Activated CD4-positive, alpha-beta T cell treated with anti-CD3 and anti-CD28 coated beads, Interleukin-2, amount 10 ng/mL, durations not matched to agents 7 days and 5 days (primary cell): ENCODE data around the gene KPTN. TPM values are rescaled to one million over a fixed set of nuclear protein-coding genes. Genes with fewer than 3 reads are reported as not detected.

ENCODE experiments used
- CTCF ChIA-PET: fragments of 350-600 bp; sonication (Branson Sonifier 250); formaldehyde crosslinking; loops from one replicate; lab custom pipeline; 2021; ENCODE audit warnings: antibody characterized with exemption; lab: Charles Lee
- POLR2A ChIA-PET: fragments of 350-600 bp; sonication (Branson Sonifier 250); formaldehyde crosslinking; loops from one replicate; lab custom pipeline; 2021; ENCODE audit warnings: antibody characterized with exemption; lab: Charles Lee
- DNase-seq: peaks from one replicate; pipeline ENCODE4 v3.0.0-alpha.2; 2020
- H3K27ac Mint-ChIP-seq: one replicate; pipeline ENCODE4 v1.8.0; 2021; ENCODE audit warnings: mild to moderate bottlenecking, moderate library complexity, mixed read lengths
- H3K27me3 Mint-ChIP-seq: one replicate; pipeline ENCODE4 v1.8.0; 2021; ENCODE audit warnings: mixed read lengths
- H3K36me3 Mint-ChIP-seq: one replicate; pipeline ENCODE4 v1.8.0; 2021; ENCODE audit warnings: low read depth, mixed read lengths
- H3K4me1 Mint-ChIP-seq: one replicate; pipeline ENCODE4 v1.8.0; 2021; ENCODE audit warnings: mixed read lengths
- H3K4me3 Mint-ChIP-seq: one replicate; pipeline ENCODE4 v1.8.0; 2021; ENCODE audit warnings: mild to moderate bottlenecking, moderate library complexity, mixed read lengths
- H3K9me3 Mint-ChIP-seq: one replicate; pipeline ENCODE4 v1.8.0; 2021; ENCODE audit warnings: mixed read lengths
- total RNA-seq, 2 experiments: library from RNA; stranded (reverse); gene quantifications; one replicate each; pipeline ENCODE4 v1.2.3, GENCODE V29; 2021

KPTN gene
- total RNA-seq, 2 experiments from 2014 or later = 12.5 to 14.1 TPM

DNA sequence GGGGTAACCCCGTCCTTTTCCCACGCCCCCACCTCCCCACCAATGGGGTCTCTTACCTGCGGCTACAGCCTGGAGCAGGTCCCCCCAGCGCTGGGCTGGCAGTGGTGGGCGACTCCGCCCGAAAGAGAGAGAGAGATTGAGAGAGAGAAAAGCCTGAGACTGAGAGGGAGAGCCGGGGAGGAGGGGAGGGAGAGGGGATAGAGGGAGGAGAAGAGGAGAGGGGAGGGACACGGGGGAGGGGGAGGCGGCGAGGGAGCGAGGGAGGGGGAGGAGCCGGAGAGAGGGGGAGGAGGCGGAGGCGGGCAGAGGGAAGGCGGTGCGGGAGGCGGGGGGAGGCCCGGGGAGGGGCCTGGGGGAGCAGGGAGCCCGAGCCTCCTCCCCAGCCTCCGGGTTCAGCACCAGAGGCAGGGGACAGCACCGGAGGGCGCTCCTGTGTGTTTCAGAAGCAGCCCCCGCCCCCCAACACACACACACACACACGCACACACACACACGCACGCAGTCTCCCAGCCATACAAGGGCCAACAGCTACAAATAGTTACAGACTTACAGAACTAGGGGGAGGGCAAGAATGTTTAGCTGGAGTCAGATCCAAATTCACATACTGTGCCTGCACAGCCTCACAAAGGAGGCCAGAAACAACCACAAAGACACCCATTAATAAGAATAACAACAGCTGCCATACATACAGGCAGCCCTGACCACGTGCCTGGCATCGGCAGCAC lies 12.1 kb downstream of the KPTN start, which contains the start of gene SLC8A2:
Gene SLC8A2, minus strand, starts transcription at position 161 of the 725 bp plus-strand sequence. CDS start 5,490 bp downstream, outside the sequence.
- peaks cover 12% of the 10 kb centered on the region for H3K4me1 Mint-ChIP-seq
- H3K36me3 Mint-ChIP-seq = peaks cover 2% of the 10 kb centered on the region
- no peak within 1 kb of the TSS for H3K27ac Mint-ChIP-seq
- ChIA-PET CTCF (interaction anchor here (0.8 kb wide), 1 partner anchor 12 kb away, joined by 3 read pairs; the partner anchor contains the start of gene KPTN), POLR2A (interaction anchor here (0.6 kb wide), 1 partner anchor 156 kb away, joined by 6 read pairs; no protein-coding TSS in a partner anchor)
- peaks cover 42% of the 10 kb centered on the region for H3K27me3 Mint-ChIP-seq
- H3K4me3 Mint-ChIP-seq = no peak within 1 kb of the TSS
- peak; percentile 78 for DNase-seq
- no peaks in the 10 kb centered on the region for H3K9me3 Mint-ChIP-seq

DNA sequence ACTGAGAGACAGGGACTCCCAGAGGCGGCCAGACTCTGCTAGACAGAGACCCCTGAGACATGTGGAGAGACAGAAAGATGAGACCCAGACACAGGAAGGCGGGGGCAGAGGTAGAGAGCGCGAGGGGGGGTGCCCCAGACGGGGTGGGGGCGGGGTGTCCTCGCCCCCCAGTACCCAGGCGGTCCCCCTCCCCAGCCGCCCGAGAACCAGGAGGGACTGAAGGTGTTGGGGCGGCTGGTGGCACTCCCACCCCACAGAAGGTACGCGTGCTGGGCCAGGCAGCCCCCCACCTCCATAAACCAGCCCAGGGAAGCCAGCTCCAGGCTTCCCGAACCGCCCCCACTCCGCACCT lies 12.7 kb downstream of the KPTN start:
- H3K27ac Mint-ChIP-seq = no peak overlapping the region
- no peaks in the 10 kb centered on the region for H3K9me3 Mint-ChIP-seq
- H3K27me3 Mint-ChIP-seq = peaks cover 42% of the 10 kb centered on the region
- H3K4me3 Mint-ChIP-seq = no peak overlapping the region
- CTCF ChIA-PET = no interaction called here
- H3K36me3 Mint-ChIP-seq = peaks cover 2% of the 10 kb centered on the region
- H3K4me1 Mint-ChIP-seq = peaks cover 12% of the 10 kb centered on the region
- no peak for DNase-seq
- POLR2A ChIA-PET = no interaction called here

DNA sequence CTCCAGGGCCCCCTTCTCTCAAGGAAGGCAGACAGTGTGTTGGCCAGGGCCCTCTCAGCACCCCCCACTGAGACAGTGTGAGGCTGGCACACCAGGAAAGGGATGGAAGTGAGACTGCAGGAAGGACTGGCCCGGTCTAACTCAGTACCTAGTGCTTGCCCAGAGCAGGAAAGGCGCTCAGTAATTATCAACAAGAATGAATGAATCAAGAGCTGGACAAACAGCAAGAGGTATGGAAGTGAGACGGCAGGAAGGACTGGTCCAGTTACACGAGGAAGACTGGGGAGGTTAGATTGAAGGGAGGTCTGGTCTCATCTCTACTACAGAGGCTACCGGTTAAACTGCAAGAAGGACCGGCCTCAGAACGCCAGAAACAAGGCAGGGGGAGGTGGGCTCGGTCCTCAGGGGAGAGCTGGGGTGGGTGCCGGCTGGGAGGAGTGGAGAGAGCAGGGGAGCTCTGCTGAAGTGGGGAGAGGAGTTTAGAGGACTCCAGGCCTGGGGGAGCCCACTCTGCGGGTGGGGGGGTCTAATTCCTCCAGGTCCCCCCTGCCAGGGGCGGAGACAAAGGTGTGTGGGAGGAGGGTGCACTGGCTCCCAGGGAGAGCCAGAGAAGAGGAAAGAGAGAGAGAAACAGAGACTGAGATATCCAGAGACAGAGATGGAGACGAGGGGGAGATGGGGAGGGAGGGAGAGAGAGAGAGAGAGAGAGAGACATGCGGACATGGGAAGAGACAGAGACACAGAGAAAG lies 13.4 kb downstream of the KPTN start:
- H3K27ac Mint-ChIP-seq = no peak overlapping the region
- no peak overlapping the region for H3K4me3 Mint-ChIP-seq
- peaks cover 2% of the 10 kb centered on the region for H3K36me3 Mint-ChIP-seq
- ChIA-PET CTCF (interaction anchor here (0.7 kb wide), 1 partner anchor 13 kb away, joined by 4 read pairs; the partner anchor contains the start of gene KPTN), POLR2A (no interaction called here)
- DNase-seq = no peak
- H3K4me1 Mint-ChIP-seq = peaks cover 12% of the 10 kb centered on the region
- no peaks in the 10 kb centered on the region for H3K9me3 Mint-ChIP-seq
- peaks cover 42% of the 10 kb centered on the region for H3K27me3 Mint-ChIP-seq

DNA sequence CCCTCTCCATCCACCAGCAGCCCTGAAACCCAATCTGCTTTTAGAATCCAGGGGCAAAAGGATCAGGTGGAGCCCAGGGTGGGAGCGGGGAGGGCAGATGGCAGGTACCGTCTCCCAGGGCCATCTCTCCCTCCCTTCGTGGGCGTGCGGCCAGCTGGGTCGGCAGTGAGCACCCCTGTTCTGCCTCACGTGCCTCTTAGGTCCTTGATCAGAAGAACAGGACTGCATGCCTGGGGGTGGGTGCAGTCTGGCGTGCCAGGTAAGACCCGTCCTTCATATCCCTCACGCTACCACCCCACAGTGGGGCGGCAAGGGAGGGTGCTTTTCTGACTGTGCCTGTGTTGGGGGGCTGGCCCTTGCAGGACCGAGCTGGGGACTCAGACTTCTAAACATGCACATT lies 14.3 kb downstream of the KPTN start:
- H3K9me3 Mint-ChIP-seq = no peaks in the 10 kb centered on the region
- POLR2A ChIA-PET = no interaction called here
- no peak overlapping the region for H3K27ac Mint-ChIP-seq
- H3K4me3 Mint-ChIP-seq = no peak overlapping the region
- H3K36me3 Mint-ChIP-seq = peaks cover 2% of the 10 kb centered on the region
- CTCF ChIA-PET = interaction anchor here (0.7 kb wide), 1 partner anchor 14 kb away, joined by 4 read pairs; the partner anchor contains the start of gene KPTN
- peaks cover 42% of the 10 kb centered on the region for H3K27me3 Mint-ChIP-seq
- DNase-seq = no peak
- H3K4me1 Mint-ChIP-seq = peaks cover 12% of the 10 kb centered on the region

DNA sequence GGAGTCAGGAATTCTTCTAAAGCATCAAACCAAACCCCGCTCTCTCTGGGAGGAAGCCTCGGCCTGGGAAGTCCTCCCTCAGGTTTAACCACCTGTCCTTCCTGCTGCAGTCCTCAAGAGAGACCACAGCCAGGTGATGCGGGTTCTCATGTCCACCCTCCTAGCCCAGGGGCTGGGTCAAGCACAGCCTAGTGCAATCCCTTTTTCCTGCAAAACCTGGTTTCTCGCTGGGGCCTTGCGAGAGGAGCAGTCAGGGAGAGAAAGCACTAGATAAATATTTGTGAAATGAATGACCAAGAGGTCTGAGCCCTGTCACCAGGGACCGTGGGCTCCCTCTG lies 14.7 kb downstream of the KPTN start:
- Mint-ChIP-seq H3K4me1 (peaks cover 12% of the 10 kb centered on the region), H3K4me3 (no peak overlapping the region), H3K27ac (no peak overlapping the region), H3K36me3 (peaks cover 2% of the 10 kb centered on the region), H3K27me3 (peaks cover 43% of the 10 kb centered on the region), H3K9me3 (no peaks in the 10 kb centered on the region)
- ChIA-PET CTCF (no interaction called here), POLR2A (no interaction called here)
- DNase-seq = no peak

DNA sequence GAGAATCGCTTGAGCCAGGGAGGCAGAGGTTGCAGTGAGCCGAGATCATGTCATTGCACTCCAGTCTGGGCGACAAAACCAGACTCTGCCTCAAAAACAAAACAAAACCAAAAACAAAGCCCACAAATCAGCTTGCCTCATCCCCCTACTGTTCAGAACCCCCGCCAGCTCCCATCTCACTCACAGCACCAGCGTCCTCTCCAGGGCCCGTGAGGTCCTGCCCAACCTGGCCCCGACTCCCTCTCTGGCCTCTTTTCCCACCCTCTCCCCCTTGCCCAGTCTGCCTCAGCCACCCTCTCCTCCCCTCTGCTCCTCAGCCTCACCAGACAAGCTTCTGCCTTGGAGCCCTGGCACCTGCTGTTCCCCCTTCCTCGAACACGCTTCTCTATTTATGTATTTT lies 16.1 kb downstream of the KPTN start:
- ChIA-PET POLR2A (no interaction called here), CTCF (interaction anchor here (1.6 to 1.8 kb wide), 2 partner anchors 12 to 16 kb away, joined by 4 to 10 read pairs; partner anchors contain the start of gene KPTN)
- no peaks in the 10 kb centered on the region for H3K9me3 Mint-ChIP-seq
- peaks cover 12% of the 10 kb centered on the region for H3K4me1 Mint-ChIP-seq
- H3K4me3 Mint-ChIP-seq = no peak overlapping the region
- no peak overlapping the region for H3K27ac Mint-ChIP-seq
- no peak for DNase-seq
- peaks cover 45% of the 10 kb centered on the region for H3K27me3 Mint-ChIP-seq
- H3K36me3 Mint-ChIP-seq = peaks cover 2% of the 10 kb centered on the region

DNA sequence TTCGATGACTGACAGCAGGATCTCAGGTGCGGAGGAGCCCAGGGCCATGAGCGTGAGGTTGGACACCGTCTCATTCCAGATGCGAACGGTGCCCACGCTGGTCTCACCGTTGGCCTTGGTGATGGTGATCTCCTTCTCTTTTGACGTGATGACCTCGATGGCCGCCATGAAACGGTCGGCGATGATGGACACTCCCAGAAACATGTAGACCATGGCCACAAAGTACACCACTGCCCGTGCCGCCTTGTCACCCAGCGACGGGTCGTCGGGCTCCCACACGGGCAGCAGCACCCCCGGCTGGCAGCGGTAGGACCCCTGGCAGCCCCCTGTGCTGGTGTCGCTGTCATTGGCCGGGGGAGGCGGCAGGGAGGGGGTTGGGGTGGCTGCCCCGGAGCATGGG lies 18.1 kb downstream of the KPTN start:
- POLR2A ChIA-PET = no interaction called here
- no peak overlapping the region for H3K4me3 Mint-ChIP-seq
- no peaks in the 10 kb centered on the region for H3K9me3 Mint-ChIP-seq

DNA sequence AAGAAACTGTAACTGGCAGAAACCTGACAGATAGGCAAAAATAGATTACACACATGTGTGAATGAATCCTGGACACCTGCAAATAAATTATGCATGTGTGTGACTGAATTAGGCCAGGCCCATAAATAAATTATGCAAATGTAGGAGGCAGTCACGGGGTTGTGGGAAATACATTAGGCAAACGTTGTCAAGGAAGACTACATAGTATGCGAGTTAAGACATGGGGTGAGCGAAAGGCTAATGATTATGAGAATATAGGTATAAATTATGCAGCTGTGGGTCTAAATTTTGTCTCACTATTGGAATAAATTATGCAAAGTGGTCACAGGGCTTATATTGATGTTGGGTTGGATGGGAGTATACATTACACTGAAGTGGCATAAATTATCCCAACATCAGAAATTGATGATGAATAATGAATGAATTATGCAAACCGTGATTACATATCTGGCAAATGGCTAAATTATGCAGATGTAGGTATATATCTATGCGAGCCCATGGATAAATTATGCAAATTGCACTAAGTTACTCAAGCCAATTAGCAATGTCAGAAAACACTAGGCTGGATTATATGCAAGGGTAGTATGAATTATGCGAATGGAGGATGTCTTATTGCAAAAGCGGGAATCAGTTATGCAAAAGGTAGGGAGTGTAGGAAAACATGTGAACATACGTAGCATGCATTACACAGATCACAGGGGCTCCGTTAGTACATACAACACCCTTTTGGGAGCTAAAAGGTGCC lies 19.2 kb downstream of the KPTN start:
- no peaks in the 10 kb centered on the region for H3K9me3 Mint-ChIP-seq
- H3K27ac Mint-ChIP-seq = no peak overlapping the region
- ChIA-PET POLR2A (no interaction called here), CTCF (interaction anchor here (0.6 kb wide), 1 partner anchor 74 kb away, joined by 3 read pairs; no protein-coding TSS in a partner anchor)
- no peak overlapping the region for H3K4me3 Mint-ChIP-seq
- H3K36me3 Mint-ChIP-seq = no peaks in the 10 kb centered on the region
- no peak for DNase-seq
- H3K27me3 Mint-ChIP-seq = peaks cover 26% of the 10 kb centered on the region
- peaks cover 5% of the 10 kb centered on the region for H3K4me1 Mint-ChIP-seq

More for the DNA sequence above, 18.1 kb downstream of the KPTN start:
- Mint-ChIP-seq H3K27ac (no peak overlapping the region), H3K27me3 (peaks cover 35% of the 10 kb centered on the region), H3K4me1 (peaks cover 5% of the 10 kb centered on the region), H3K36me3 (no peaks in the 10 kb centered on the region)
- CTCF ChIA-PET = no interaction called here
- DNase-seq = no peak

DNA sequence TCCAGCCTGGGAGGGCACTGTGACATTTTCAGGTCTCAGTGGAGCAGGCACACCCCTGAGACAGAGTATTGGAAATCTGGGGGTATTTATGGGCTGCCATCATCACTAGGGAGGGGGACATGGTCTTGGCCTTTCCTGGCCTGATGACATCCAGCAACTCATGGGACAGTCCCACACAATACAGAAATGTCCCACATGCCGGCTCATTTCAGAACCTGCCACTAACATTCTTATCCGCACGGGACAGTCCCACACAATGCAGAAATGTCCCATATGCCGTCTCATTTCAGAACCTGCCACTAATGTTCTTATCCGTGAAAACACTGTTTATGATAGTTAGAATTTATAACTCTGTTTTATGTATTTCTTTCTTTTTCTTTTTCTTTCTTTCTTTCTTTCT lies 22.1 kb downstream of the KPTN start:
- Mint-ChIP-seq H3K27me3 (peaks cover 5% of the 10 kb centered on the region), H3K36me3 (no peaks in the 10 kb centered on the region), H3K4me3 (no peak overlapping the region), H3K4me1 (peaks cover 1% of the 10 kb centered on the region), H3K9me3 (no peaks in the 10 kb centered on the region), H3K27ac (no peak overlapping the region)
- DNase-seq = no peak
- CTCF ChIA-PET = interaction anchor here (0.7 kb wide), 1 partner anchor 22 kb away, joined by 4 read pairs; the partner anchor contains the start of gene KPTN
- POLR2A ChIA-PET = no interaction called here

DNA sequence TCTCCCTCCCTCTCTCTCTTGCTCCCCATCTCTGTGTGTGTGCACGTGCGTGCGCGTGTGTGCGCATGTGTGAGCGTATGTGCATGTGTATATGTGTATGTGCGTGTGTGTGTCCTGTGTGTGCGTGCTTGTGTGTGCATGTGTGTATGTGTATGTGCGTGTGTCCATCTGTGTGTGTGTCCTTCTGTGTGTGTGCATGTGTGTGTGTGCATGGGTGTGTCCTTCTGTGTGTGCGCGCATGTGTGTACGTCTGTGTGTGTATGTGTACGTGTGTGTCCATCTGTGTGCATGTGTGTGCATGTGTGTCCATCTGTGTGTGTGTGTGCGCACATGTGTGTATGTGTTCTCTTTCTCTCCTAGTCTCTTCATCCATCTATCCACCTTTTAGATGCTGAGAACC lies 24.5 kb downstream of the KPTN start:
- no peaks in the 10 kb centered on the region for H3K9me3 Mint-ChIP-seq
- H3K4me1 Mint-ChIP-seq = peaks cover 1% of the 10 kb centered on the region
- H3K27ac Mint-ChIP-seq = no peak overlapping the region
- POLR2A ChIA-PET = no interaction called here
- H3K4me3 Mint-ChIP-seq = no peak overlapping the region
- no peak for DNase-seq
- CTCF ChIA-PET = no interaction called here
- no peaks in the 10 kb centered on the region for H3K36me3 Mint-ChIP-seq
- peaks cover 26% of the 10 kb centered on the region for H3K27me3 Mint-ChIP-seq

DNA sequence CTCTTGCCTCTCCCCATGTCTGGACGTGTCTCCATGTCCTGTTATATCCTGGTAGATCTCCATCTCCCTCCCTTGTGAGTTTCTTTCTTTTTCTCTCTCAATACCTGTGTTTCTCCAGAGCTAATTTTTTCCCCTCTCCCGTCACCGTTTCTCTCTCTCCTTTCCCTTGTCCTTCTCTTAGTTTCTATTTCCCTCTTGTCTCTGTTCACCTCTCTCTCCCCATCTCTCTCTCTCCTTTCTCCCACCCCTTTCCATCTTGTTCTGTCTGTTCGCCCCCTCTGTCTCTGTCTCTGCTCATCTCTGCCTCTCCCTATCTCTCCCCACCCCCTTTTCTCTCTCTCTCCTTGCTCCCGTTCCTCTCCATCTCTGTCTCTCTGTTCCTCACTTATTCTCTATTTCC lies 25.3 kb downstream of the KPTN start:
- ChIA-PET POLR2A (no interaction called here), CTCF (no interaction called here)
- peaks cover 1% of the 10 kb centered on the region for H3K4me1 Mint-ChIP-seq
- H3K9me3 Mint-ChIP-seq = no peaks in the 10 kb centered on the region
- no peak overlapping the region for H3K27ac Mint-ChIP-seq
- no peak overlapping the region for H3K4me3 Mint-ChIP-seq
- peaks cover 28% of the 10 kb centered on the region for H3K27me3 Mint-ChIP-seq
- no peak for DNase-seq
- H3K36me3 Mint-ChIP-seq = no peaks in the 10 kb centered on the region

DNA sequence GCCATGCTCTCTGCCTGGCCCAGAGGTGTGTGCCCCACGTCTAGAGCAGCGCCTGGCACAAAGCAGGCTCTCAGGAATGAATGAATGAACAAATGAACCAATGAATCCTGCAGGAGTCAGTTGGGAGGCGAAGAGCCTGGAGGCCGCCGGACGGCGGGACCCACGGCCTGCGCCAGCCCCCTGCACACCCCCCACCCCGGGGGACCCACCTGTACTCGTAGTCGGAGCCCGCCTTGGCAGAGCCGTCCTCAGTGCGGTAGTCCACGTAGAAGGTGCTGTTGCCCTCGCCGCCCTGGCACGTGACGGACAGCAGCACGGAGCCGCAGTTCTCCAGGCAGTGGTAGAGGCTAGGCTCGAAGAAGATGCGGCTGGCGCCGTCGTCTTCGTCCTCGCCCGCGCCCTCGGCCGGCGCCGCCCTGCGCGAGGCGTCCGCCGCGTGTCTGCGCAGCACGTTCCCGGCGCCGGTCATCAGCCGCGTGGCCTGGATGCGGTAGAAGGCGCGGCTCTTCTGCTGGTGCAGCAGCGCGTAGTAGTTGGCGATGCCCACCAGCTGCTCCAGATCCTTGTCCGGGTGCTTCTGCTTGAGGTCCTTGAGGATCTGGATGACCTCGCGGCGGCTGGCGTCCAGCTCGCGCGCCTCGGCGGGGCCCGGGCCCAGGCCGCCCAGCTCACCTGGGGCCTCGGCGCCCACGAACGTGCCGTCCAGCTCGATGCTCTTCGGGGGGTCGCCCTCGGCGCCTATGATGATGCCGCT lies 27.1 kb downstream of the KPTN start:
- H3K27me3 Mint-ChIP-seq = peaks cover 30% of the 10 kb centered on the region
- no peak overlapping the region for H3K4me3 Mint-ChIP-seq
- ChIA-PET POLR2A (no interaction called here), CTCF (interaction anchor here (1.1 kb wide), 1 partner anchor 27 kb away, joined by 3 read pairs; the partner anchor contains the start of gene KPTN)
- no peak for DNase-seq
- no peak overlapping the region for H3K27ac Mint-ChIP-seq
- no peaks in the 10 kb centered on the region for H3K36me3 Mint-ChIP-seq
- peaks cover 1% of the 10 kb centered on the region for H3K4me1 Mint-ChIP-seq
- H3K9me3 Mint-ChIP-seq = no peaks in the 10 kb centered on the region
